Suprapubic skin (tissue), 4 donors: ENCODE results near the gene JAK1.

ENCODE experiments used
- EP300 ChIP-seq: sonication (generic); formaldehyde crosslinking; IDR thresholded peaks from one replicate; pipeline ENCODE4 v1.6.1; 2017; ENCODE audit warnings: antibody characterized with exemption
- POLR2A ChIP-seq, 2 donors: fragments of 450-650 bp; IDR thresholded peaks; one replicate each; pipeline ENCODE4 v1.6.1; 2017; ENCODE audit warnings: antibody characterized with exemption in 2 of 2, mild to moderate bottlenecking in 2 of 2, moderate library complexity in 2 of 2
- POLR2AphosphoS5 ChIP-seq, 3 donors: sonication (generic); formaldehyde crosslinking; IDR thresholded peaks; one replicate each; pipeline ENCODE4 v1.6.1; 2017; ENCODE audit warnings: antibody characterized with exemption in 3 of 3
- TF ChIP-seq, protein P1 (sequence below), 2 donors: fragments of 200-600 bp in 1 of 2; fragments of 450-650 bp in 1 of 2; sonication (generic) in 1 of 2; IDR thresholded peaks; one replicate each; pipeline ENCODE4 v1.5.1; 2016 to 2019; ENCODE audit warnings: antibody characterized with exemption in 2 of 2, mild to moderate bottlenecking in 1 of 2, moderate library complexity in 1 of 2

DNA sequence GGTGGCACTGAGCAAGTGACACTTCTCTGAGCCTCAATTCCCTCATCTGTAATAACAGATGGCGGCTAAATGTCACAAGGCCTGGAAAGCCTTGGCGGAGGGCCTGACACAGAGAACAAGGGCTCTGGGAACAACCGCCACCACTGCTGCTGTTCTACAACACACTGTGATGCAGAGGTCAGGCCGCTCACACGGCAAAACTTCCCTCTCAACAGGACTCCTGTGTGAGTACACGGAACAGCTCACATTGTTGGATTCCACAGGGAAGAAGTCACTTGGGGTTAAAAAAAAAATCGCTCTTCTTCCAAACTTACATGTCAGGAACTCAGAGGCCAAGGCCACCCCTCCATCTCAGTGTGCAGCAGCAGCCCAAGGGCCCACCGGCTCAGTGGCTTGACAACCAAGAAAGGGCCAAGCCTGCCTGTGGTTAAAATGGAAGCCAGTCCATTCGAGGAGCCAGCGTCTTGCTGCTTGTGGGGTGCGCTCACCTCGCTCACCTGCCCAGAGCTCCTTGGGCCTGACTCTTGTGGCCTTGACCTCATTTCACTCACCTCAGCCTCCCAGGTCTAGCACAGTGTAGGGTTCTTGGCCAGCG lies 120.4 kb downstream of the JAK1 start:
- TF ChIP-seq, protein P1, sequence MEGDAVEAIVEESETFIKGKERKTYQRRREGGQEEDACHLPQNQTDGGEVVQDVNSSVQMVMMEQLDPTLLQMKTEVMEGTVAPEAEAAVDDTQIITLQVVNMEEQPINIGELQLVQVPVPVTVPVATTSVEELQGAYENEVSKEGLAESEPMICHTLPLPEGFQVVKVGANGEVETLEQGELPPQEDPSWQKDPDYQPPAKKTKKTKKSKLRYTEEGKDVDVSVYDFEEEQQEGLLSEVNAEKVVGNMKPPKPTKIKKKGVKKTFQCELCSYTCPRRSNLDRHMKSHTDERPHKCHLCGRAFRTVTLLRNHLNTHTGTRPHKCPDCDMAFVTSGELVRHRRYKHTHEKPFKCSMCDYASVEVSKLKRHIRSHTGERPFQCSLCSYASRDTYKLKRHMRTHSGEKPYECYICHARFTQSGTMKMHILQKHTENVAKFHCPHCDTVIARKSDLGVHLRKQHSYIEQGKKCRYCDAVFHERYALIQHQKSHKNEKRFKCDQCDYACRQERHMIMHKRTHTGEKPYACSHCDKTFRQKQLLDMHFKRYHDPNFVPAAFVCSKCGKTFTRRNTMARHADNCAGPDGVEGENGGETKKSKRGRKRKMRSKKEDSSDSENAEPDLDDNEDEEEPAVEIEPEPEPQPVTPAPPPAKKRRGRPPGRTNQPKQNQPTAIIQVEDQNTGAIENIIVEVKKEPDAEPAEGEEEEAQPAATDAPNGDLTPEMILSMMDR (IDR thresholded peaks at IDR 0.05): no peak
- TF ChIP-seq POLR2A (IDR thresholded peaks at IDR 0.05): no peak
- no peak for TF ChIP-seq EP300
- no peak for TF ChIP-seq POLR2AphosphoS5 (IDR thresholded peaks at IDR 0.05)
